GM23338 (cell line): ENCODE data around the gene SMPDL3B. TPM values are rescaled to one million over a fixed set of nuclear protein-coding genes. Genes with fewer than 3 reads are reported as not detected.

Source experiments
- ATAC-seq: fragments of 200-7000 bp; cut with Tn5 transposase; 3 replicates; pipeline ENCODE4 v1.9.1; 2020
- DNase-seq: peaks from one replicate; pipeline ENCODE4 v3.0.0-alpha.2; 2015; ENCODE audit warnings: low spot score
- H2AFZ ChIP-seq: fragments of 200-600 bp; sonication (generic); 2 replicates; pipeline ENCODE4 v1.8.0; 2016; ENCODE audit warnings: antibody characterized with exemption, mild to moderate bottlenecking, moderate library complexity
- H3F3A ChIP-seq: fragments of 200-600 bp; sonication (generic); replicated peaks from 2 replicates; pipeline ENCODE4 v1.8.0; 2017; ENCODE audit warnings: antibody characterized with exemption, mixed run types, low read depth
- H3K27ac ChIP-seq: fragments of 200-600 bp; sonication (generic); 2 replicates; pipeline ENCODE4 v1.6.1; 2016; ENCODE audit warnings: low read depth
- H3K27me3 ChIP-seq: fragments of 200-600 bp; sonication (generic); 2 replicates; pipeline ENCODE4 v1.8.0; 2016; ENCODE audit warnings: mild to moderate bottlenecking, mixed run types, moderate library complexity; ENCODE audit not compliant: insufficient read depth
- H3K36me3 ChIP-seq: fragments of 200-600 bp; sonication (generic); 2 replicates; pipeline ENCODE4 v1.8.0; 2016; ENCODE audit warnings: mild to moderate bottlenecking; ENCODE audit not compliant: insufficient read depth
- H3K4me1 ChIP-seq: fragments of 200-600 bp; sonication (generic); 2 replicates; pipeline ENCODE4 v1.8.0; 2016; ENCODE audit warnings: mild to moderate bottlenecking, moderate library complexity; ENCODE audit not compliant: insufficient read depth
- H3K4me2 ChIP-seq: fragments of 200-600 bp; sonication (generic); 2 replicates; pipeline ENCODE4 v1.7.1; 2017; ENCODE audit warnings: mixed run types
- H3K4me3 ChIP-seq: fragments of 200-600 bp; sonication (generic); 2 replicates; pipeline ENCODE4 v1.6.1; 2016; ENCODE audit warnings: mixed run types
- H3K79me2 ChIP-seq: fragments of 200-600 bp; sonication (generic); replicated peaks from 2 replicates; pipeline ENCODE4 v1.8.0; 2017; ENCODE audit warnings: mild to moderate bottlenecking; ENCODE audit not compliant: insufficient read depth
- H3K9me2 ChIP-seq: fragments of 200-600 bp; sonication (generic); 2 replicates; pipeline ENCODE4 v1.8.0; 2017; ENCODE audit not compliant: insufficient read depth
- H4K20me1 ChIP-seq: fragments of 200-600 bp; sonication (generic); replicated peaks from 2 replicates; pipeline ENCODE4 v1.8.0; 2017; ENCODE audit warnings: mild to moderate bottlenecking; ENCODE audit not compliant: insufficient read depth
- H3K27ac Mint-ChIP-seq: 2 replicates; pipeline ENCODE4 v1.8.0; 2020; ENCODE audit warnings: inconsistent platforms, mild to moderate bottlenecking, moderate library complexity, mixed read lengths
- H3K27me3 Mint-ChIP-seq: 3 replicates; pipeline ENCODE4 v1.8.0; 2022; ENCODE audit warnings: low read depth, mild to moderate bottlenecking, moderate library complexity, mixed read lengths, inconsistent platforms; ENCODE audit not compliant: insufficient read depth, poor library complexity
- H3K36me3 Mint-ChIP-seq: 3 replicates; pipeline ENCODE4 v1.8.0; 2021; ENCODE audit warnings: low read depth, mild to moderate bottlenecking, inconsistent platforms, moderate library complexity, mixed read lengths
- H3K4me1 Mint-ChIP-seq: 3 replicates; pipeline ENCODE4 v1.8.0; 2020; ENCODE audit warnings: mild to moderate bottlenecking, inconsistent platforms, mixed read lengths
- H3K4me3 Mint-ChIP-seq: 3 replicates; pipeline ENCODE4 v1.8.0; 2021; ENCODE audit warnings: moderate library complexity, mild to moderate bottlenecking, inconsistent platforms, mixed read lengths
- H3K9me3 Mint-ChIP-seq: 3 replicates; pipeline ENCODE4 v1.8.0; 2020; ENCODE audit warnings: moderate library complexity, mild to moderate bottlenecking, inconsistent platforms, mixed read lengths
- CREB1 ChIP-seq: fragments of 250-450 bp; sonication (Bioruptor Pico); IDR thresholded peaks from 2 replicates; pipeline ENCODE4 v1.5.0; 2020; ENCODE audit warnings: low read depth, mild to moderate bottlenecking, moderate library complexity
- CTCF ChIP-seq, 2 experiments: fragments of 200-600 bp in 1 of 2; sonication (generic) in 1 of 2; conservative IDR thresholded peaks; 2 replicates each; pipeline versions ENCODE4 v1.5.1 to v1.6.1; 2016 to 2017; ENCODE audit warnings: antibody characterized with exemption in 2 of 2, low read depth in 2 of 2, mild to moderate bottlenecking in 2 of 2, moderate library complexity in 1 of 2
- EZH2 ChIP-seq: fragments of 200-600 bp; sonication (generic); IDR thresholded peaks from one replicate; pipeline ENCODE4 v1.8.0; 2017; ENCODE audit warnings: antibody characterized with exemption, mild to moderate bottlenecking, low read depth; ENCODE audit not compliant: unreplicated experiment
- EZH2phosphoT487 ChIP-seq: fragments of 200-600 bp; sonication (generic); IDR thresholded peaks from one replicate; pipeline ENCODE4 v1.8.1; 2018; ENCODE audit warnings: antibody characterized with exemption; ENCODE audit not compliant: unreplicated experiment
- JUNB ChIP-seq: IDR thresholded peaks from one replicate; pipeline ENCODE4 v1.6.1; 2016; ENCODE audit warnings: antibody characterized with exemption; ENCODE audit not compliant: unreplicated experiment
- NANOG ChIP-seq: IDR thresholded peaks from 2 replicates; pipeline ENCODE4 v1.6.1; 2016; ENCODE audit warnings: antibody characterized with exemption, borderline replicate concordance
- POLR2AphosphoS5 ChIP-seq: IDR thresholded peaks from 2 replicates; pipeline ENCODE4 v1.6.1; 2016; ENCODE audit warnings: antibody characterized with exemption, low read depth
- STAT1 ChIP-seq: IDR thresholded peaks from one replicate; pipeline ENCODE4 v1.6.1; 2016; ENCODE audit warnings: antibody characterized with exemption; ENCODE audit not compliant: unreplicated experiment
- ZNF114 ChIP-seq: fragments of 250-450 bp; sonication (Bioruptor Pico); IDR thresholded peaks from 2 replicates; pipeline ENCODE4 v1.5.0; 2020; ENCODE audit warnings: mild to moderate bottlenecking, moderate library complexity
- ZNF331 ChIP-seq: fragments of 250-450 bp; sonication (Bioruptor Pico); IDR thresholded peaks from 2 replicates; pipeline ENCODE4 v1.5.0; 2020; ENCODE audit warnings: low read depth, mild to moderate bottlenecking, moderate library complexity
- ZNF462 ChIP-seq: fragments of 250-450 bp; sonication (Bioruptor Pico); IDR thresholded peaks from 2 replicates; pipeline ENCODE4 v1.5.0; 2020; ENCODE audit warnings: mild to moderate bottlenecking, moderate library complexity
- polyA plus RNA-seq: library from polyadenylated mRNA; unstranded; fragments of >200 nt; fragmentation: Nextera tagmentation; extraction: Ambion mirVana; gene quantifications from 2 replicates; pipeline ENCODE4 v1.2.1, GENCODE V29; 2016
- total RNA-seq: library from RNA; depleted of rRNA; stranded (reverse); fragments of >200 nt; shearing (Covaris generic); gene quantifications from 2 replicates; pipeline ENCODE4 v1.2.3, GENCODE V29; 2014
- TF ChIP-seq, protein P1 (sequence below): IDR thresholded peaks from one replicate; pipeline ENCODE4 v1.6.1; 2018; ENCODE audit warnings: antibody characterized with exemption; ENCODE audit not compliant: unreplicated experiment
- TF ChIP-seq, protein P2 (sequence below): IDR thresholded peaks from 2 replicates; pipeline ENCODE4 v1.6.1; 2016; ENCODE audit warnings: antibody characterized with exemption

SMPDL3B gene
- total and polyA plus RNA-seq, 2 experiments from 2014 or later = 39.5 to 83.1 TPM

DNA sequence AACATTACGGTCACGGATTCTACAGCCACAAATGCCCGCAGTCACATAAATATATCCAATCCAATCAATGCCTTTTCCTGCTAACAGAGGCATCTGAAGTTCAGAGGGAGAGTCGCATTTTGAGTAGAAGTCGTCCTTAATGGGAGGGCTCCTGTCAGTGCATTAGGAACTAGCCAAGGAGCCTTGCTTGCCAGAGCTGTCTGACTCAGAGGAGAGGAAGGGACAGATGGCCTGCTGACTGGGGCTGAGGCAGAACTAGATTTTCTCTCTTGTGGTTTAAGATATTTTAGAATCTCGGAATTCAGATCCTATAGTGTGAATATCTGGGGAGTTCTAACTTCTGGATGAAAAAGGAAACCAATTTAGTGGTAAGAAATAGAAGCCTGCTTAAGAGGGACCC is 35.6 kb downstream of the SMPDL3B start:
- Mint-ChIP-seq H3K9me3 (no peaks in the 10 kb centered on the region), H3K27ac (no peak overlapping the region), H3K4me1 (no peaks in the 10 kb centered on the region), H3K4me3 (no peak overlapping the region), H3K27me3 (peaks cover 8% of the 10 kb centered on the region), H3K36me3 (peaks cover 1% of the 10 kb centered on the region; the same call in 1 of the 3 replicates)
- no peak for ATAC-seq
- no peaks in the 10 kb centered on the region; the same call in 1 of the 2 replicates for H3K36me3 ChIP-seq
- no peak overlapping the region for H3K4me3 ChIP-seq
- no peak overlapping the region for H2AFZ ChIP-seq
- H3K9me2 ChIP-seq = no peaks in the 10 kb centered on the region
- no peaks in the 10 kb centered on the region for H3F3A ChIP-seq
- H3K4me1 ChIP-seq = no peaks in the 10 kb centered on the region
- no peaks in the 10 kb centered on the region for H3K27me3 ChIP-seq
- TF ChIP-seq ZNF331 (CRISPR knock-in tag) = no peak
- no peak for TF ChIP-seq CTCF (conservative IDR thresholded peaks at IDR 0.05; ENCODE audit: low read depth in 2 of 2)
- TF ChIP-seq, protein P1, sequence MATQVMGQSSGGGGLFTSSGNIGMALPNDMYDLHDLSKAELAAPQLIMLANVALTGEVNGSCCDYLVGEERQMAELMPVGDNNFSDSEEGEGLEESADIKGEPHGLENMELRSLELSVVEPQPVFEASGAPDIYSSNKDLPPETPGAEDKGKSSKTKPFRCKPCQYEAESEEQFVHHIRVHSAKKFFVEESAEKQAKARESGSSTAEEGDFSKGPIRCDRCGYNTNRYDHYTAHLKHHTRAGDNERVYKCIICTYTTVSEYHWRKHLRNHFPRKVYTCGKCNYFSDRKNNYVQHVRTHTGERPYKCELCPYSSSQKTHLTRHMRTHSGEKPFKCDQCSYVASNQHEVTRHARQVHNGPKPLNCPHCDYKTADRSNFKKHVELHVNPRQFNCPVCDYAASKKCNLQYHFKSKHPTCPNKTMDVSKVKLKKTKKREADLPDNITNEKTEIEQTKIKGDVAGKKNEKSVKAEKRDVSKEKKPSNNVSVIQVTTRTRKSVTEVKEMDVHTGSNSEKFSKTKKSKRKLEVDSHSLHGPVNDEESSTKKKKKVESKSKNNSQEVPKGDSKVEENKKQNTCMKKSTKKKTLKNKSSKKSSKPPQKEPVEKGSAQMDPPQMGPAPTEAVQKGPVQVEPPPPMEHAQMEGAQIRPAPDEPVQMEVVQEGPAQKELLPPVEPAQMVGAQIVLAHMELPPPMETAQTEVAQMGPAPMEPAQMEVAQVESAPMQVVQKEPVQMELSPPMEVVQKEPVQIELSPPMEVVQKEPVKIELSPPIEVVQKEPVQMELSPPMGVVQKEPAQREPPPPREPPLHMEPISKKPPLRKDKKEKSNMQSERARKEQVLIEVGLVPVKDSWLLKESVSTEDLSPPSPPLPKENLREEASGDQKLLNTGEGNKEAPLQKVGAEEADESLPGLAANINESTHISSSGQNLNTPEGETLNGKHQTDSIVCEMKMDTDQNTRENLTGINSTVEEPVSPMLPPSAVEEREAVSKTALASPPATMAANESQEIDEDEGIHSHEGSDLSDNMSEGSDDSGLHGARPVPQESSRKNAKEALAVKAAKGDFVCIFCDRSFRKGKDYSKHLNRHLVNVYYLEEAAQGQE = no peak
- TF ChIP-seq ZNF462 (CRISPR knock-in tag) = no peak
- no peak for TF ChIP-seq CREB1 (CRISPR knock-in tag)
- TF ChIP-seq NANOG = no peak
- TF ChIP-seq POLR2AphosphoS5 = no peak
- TF ChIP-seq JUNB = no peak
- no peak for TF ChIP-seq ZNF114 (CRISPR knock-in tag)
- TF ChIP-seq STAT1 = no peak
- TF ChIP-seq, protein P2, sequence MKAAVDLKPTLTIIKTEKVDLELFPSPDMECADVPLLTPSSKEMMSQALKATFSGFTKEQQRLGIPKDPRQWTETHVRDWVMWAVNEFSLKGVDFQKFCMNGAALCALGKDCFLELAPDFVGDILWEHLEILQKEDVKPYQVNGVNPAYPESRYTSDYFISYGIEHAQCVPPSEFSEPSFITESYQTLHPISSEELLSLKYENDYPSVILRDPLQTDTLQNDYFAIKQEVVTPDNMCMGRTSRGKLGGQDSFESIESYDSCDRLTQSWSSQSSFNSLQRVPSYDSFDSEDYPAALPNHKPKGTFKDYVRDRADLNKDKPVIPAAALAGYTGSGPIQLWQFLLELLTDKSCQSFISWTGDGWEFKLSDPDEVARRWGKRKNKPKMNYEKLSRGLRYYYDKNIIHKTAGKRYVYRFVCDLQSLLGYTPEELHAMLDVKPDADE = no peak
- TF ChIP-seq EZH2 = no peak
- TF ChIP-seq EZH2phosphoT487 = no peak
- DNase-seq = no peak
- H3K4me2 ChIP-seq = no peak overlapping the region
- no peaks in the 10 kb centered on the region for H3K79me2 ChIP-seq
- H3K27ac ChIP-seq = no peak overlapping the region
- 0 out of 2 replicates have a peak, but pooled peaks cover 4% of the 10 kb centered on the region for H4K20me1 ChIP-seq
